ENCODE measurements around the gene MRPL2.
"Not testable (repeated sequence)": the region's sequence is repeated elsewhere in the genome, so short reads cannot be mapped to it uniquely, and the experiment has no call there.

The MRPL2 gene

DNA sequence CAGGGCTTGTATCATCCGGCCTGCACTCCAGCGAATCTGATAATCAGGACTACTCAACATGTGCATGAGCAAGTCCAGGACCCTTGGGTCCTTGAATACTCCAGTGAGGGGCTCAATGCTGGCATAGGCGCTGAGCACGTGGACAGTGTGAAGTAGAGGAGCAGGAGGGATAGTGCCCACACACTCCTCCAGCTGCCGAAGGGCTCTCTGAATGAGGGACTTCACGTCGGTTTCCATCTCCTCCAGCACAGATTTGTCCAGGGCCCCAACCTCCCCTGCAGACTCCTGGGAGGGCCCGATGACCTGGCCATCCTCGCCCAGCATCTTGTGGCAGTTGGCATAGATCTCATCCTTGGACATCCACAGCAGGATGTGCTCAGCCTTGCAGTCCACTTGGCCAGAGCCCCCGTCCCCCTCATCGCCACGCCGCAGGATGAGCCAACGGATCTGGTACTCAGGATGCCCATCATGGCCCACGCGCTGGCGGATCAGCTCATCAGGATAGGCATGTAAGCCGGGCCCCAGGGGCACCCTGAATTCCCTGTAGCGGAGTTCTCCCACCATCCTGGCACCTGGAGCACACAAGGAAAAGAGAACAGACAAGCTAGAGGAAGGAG lies 6.9 kb downstream of the MRPL2 start:
- H3K4me3 ChIP-seq (ENCODE audit: low read length) = peak overlapping the region; percentile 94
- no peak for DNase-seq (ENCODE audit: low read depth)
- TF ChIP-seq, protein P1, sequence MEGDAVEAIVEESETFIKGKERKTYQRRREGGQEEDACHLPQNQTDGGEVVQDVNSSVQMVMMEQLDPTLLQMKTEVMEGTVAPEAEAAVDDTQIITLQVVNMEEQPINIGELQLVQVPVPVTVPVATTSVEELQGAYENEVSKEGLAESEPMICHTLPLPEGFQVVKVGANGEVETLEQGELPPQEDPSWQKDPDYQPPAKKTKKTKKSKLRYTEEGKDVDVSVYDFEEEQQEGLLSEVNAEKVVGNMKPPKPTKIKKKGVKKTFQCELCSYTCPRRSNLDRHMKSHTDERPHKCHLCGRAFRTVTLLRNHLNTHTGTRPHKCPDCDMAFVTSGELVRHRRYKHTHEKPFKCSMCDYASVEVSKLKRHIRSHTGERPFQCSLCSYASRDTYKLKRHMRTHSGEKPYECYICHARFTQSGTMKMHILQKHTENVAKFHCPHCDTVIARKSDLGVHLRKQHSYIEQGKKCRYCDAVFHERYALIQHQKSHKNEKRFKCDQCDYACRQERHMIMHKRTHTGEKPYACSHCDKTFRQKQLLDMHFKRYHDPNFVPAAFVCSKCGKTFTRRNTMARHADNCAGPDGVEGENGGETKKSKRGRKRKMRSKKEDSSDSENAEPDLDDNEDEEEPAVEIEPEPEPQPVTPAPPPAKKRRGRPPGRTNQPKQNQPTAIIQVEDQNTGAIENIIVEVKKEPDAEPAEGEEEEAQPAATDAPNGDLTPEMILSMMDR (IDR thresholded peaks at IDR 0.05; ENCODE audit: insufficient read depth, low read depth, low read length, missing control alignments) = no peak

DNA sequence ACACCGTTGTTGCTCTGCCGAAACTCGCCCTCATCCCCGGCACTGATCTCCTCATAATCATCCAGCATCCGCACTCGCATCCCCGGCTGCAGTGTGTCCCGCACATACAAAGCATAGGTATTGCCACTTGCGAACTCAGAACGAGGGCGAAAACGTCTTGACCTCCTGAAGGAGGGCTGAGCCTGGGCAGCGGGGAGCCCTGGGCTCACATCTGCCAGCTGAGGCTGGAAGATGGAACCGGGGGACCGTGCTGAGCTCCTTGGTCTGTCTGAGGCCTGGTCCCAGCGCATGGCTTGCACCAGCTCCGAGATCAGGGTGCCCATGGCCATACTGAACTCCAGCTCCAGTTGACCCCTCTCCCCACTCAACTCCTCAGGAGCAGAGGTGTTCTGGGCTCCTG lies 8.3 kb downstream of the MRPL2 start:
- TF ChIP-seq, protein P1 (IDR thresholded peaks at IDR 0.05; ENCODE audit: insufficient read depth, low read depth, low read length, missing control alignments) = no peak
- H3K4me3 ChIP-seq (ENCODE audit: low read length) = no peak overlapping the region
- no peak for DNase-seq (ENCODE audit: low read depth)

DNA sequence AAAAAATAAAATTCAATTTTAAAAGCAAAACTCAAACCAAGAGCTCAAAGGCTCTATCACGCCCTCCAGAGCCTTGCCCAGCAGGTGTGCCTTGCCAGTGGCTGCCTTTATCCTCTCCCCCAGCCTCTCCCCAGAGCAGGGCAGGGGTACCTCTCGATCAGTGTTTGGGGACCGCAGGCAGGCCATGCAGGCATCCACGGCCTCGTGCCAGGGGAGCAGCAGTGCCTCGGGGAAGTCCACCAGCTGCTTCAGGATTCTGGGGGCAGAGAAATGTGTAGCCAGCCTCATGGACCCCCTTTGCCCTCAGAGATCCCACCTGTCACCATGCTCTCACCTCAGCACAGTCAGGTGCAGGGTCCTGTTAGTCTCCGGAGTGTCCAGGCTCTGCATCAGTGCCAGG lies 11.2 kb downstream of the MRPL2 start:
- no peak overlapping the region for H3K4me3 ChIP-seq (ENCODE audit: low read length)
- DNase-seq (ENCODE audit: low read depth) = no peak
- TF ChIP-seq, protein P1 (IDR thresholded peaks at IDR 0.05; ENCODE audit: insufficient read depth, low read depth, low read length, missing control alignments) = no peak

DNA sequence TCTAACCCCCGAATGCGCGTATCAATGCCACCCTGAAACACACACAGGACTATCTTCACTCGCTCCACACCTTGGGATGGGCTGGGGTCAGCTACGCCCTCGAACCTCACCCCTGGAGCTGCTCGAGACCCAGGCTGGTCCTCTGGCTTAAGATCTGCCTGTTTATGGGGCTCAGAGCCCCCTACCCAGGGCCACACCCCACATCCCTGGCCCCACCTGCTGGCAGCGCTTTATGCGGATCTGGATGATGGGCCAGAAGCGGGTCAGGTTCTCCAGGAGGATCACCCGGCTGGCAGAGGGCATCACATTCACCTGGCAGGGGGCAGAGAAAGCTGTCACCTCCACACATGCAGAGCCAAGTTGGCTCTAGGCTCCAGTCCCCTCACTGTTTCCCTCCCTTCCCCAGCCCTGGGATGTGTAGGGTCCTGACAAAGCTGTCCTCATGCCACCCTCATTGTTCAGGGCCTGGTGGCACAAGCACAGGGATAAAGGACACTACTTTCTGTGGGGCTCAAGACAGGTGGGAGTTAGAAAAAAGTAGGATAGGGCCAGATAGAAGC lies 13.8 kb downstream of the MRPL2 start:
- no peak overlapping the region for H3K4me3 ChIP-seq (ENCODE audit: low read length)
- no peak for DNase-seq (ENCODE audit: low read depth)
- TF ChIP-seq, protein P1 (IDR thresholded peaks at IDR 0.05; ENCODE audit: insufficient read depth, low read depth, low read length, missing control alignments) = no peak

DNA sequence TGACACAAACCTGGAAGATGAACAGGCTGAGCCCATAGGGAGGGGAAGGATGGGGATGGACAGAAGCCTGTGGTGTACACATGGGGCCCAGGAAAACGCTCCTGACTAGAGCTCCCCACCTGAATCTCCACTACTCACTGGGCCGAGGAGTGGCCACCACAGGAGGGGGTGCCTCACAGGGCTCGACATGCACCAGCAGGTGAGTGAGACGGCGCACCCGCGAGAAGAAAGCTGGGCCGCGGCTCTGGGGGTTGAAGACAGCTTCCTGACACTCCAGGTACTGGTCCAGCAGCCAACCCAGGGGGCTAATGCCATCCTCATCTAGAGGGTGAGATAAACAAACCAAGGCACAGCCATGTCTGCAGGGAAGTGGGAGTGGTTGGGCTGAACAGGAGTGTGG lies 15.9 kb downstream of the MRPL2 start:
- no peak overlapping the region for H3K4me3 ChIP-seq (ENCODE audit: low read length)
- TF ChIP-seq, protein P1 (IDR thresholded peaks at IDR 0.05; ENCODE audit: insufficient read depth, low read depth, low read length, missing control alignments) = no peak
- no peak for DNase-seq (ENCODE audit: low read depth)

DNA sequence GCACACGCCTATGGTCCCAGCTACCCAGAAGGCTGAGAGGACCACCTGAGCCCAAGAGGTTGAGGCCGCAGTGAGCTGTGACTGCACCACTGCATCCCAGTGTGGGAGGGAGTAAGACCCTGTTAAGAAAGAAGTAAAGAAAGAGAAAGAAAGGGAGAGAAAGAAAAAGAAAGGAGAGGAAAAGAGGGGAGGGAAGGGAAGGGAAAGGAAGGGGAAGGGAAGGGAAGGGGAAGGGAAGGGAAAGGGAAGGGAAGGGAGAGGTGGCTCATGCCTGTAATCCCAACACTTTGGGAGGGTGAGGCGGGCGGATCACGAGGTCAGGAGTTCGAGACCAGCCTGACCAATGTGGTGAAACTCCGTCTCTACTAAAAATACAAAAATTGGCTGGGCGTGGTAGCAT lies 17.8 kb downstream of the MRPL2 start:
- not testable (repeated sequence) for DNase-seq (ENCODE audit: low read depth); H3K4me3 ChIP-seq (ENCODE audit: low read length)

DNA sequence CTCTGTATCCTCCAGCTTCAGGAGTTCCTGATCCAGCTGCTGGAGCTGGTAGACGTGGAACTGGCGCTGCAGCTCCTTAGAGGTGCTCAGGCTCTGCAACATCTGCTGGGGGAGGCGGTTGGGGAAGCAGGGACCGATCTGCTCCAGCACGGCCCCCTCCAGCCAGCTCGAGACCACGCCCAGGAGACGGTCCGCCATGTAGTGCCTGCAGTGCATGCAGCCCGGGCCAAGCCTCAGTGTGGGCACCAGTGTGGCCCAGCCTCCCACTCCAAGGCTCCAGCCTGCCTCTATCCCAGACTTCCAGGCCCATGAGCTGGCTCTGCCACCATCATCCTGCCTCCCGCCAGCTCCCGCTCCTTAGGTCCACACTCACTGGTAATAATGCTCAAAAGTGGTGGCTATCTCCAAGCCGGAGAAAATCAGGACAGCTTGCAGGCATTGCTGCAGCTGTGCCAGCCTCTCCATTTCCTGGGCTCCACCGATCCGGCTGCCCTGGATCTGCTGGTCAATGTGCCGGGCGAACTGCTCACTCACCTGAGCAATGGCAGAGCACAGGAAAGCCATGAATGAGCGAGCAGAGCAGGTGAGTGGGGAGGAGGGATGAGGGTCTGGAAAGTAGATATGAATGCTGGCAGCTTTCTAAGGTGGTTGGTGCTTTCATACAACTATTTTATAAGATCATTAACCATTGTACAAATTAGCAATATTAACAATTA lies 18.5 kb downstream of the MRPL2 start:
- no peak overlapping the region for H3K4me3 ChIP-seq (ENCODE audit: low read length)
- TF ChIP-seq, protein P1 (IDR thresholded peaks at IDR 0.05; ENCODE audit: insufficient read depth, low read depth, low read length, missing control alignments) = no peak
- DNase-seq (ENCODE audit: low read depth) = no peak

Data from epithelial cell of esophagus (primary cell).